Hindlimb muscle (tissue), 1 donor: ENCODE data around the gene MANEA. TPM values are rescaled to one million over a fixed set of nuclear protein-coding genes. Genes with fewer than 3 reads are reported as not detected.

ENCODE experiments used
- DNase-seq: peaks from one replicate; pipeline ENCODE4 v3.0.0-alpha.2; 2013
- polyA plus RNA-seq: library from polyadenylated mRNA; unstranded; fragments of 120-200 nt; gene quantifications from one replicate; pipeline ENCODE4 v1.2.1, GENCODE V29; 2013; ENCODE audit not compliant: insufficient read length

MANEA gene
- polyA plus RNA-seq, 1 donor, result 9.1 TPM

GRCh38 chr6:95587989-95588388 is 10.7 kb downstream of the MANEA start:
- no peak for DNase-seq

GRCh38 chr6:95589067-95589466 is 11.7 kb downstream of the MANEA start:
- no peak for DNase-seq

- no peak for DNase-seq
Observed at GRCh38 chr6:95589826-95590570, 12.7 kb downstream of the MANEA start.

- DNase-seq, result no peak
Observed at GRCh38 chr6:95593025-95593424, 15.7 kb downstream of the MANEA start.

- DNase-seq, result no peak
Observed at GRCh38 chr6:95596021-95596420, 18.7 kb downstream of the MANEA start.

GRCh38 chr6:95599706-95600105 is 22.4 kb downstream of the MANEA start:
- DNase-seq, result peak; percentile 6

- DNase-seq, result no peak
Observed at GRCh38 chr6:95601133-95601532, 23.8 kb downstream of the MANEA start.

- no peak for DNase-seq
Observed at GRCh38 chr6:95614094-95614493, 36.8 kb downstream of the MANEA start.

GRCh38 chr6:95629551-95629950 is 52.2 kb downstream of the MANEA start:
- no peak for DNase-seq

GRCh38 chr6:95636552-95637431 is 59.5 kb downstream of the MANEA start:
- no peak for DNase-seq

GRCh38 chr6:95648636-95649035 is 71.3 kb downstream of the MANEA start:
- DNase-seq, result no peak

GRCh38 chr6:95649451-95649850 is 72.1 kb downstream of the MANEA start:
- no peak for DNase-seq

GRCh38 chr6:95654176-95654575 is 76.8 kb downstream of the MANEA start:
- no peak for DNase-seq

GRCh38 chr6:95658886-95659285 is 81.6 kb downstream of the MANEA start:
- DNase-seq, result no peak
